ENCODE results near the gene HOXA5. TPM values are rescaled to one million over a fixed set of nuclear protein-coding genes. Genes with fewer than 3 reads are reported as not detected.
A peak's percentile ranks its signal among the peaks of the same experiment; 100 is the strongest.

The HOXA5 gene
- total RNA-seq, 1 experiment from 2014 or later: 10.6 TPM

DNA sequence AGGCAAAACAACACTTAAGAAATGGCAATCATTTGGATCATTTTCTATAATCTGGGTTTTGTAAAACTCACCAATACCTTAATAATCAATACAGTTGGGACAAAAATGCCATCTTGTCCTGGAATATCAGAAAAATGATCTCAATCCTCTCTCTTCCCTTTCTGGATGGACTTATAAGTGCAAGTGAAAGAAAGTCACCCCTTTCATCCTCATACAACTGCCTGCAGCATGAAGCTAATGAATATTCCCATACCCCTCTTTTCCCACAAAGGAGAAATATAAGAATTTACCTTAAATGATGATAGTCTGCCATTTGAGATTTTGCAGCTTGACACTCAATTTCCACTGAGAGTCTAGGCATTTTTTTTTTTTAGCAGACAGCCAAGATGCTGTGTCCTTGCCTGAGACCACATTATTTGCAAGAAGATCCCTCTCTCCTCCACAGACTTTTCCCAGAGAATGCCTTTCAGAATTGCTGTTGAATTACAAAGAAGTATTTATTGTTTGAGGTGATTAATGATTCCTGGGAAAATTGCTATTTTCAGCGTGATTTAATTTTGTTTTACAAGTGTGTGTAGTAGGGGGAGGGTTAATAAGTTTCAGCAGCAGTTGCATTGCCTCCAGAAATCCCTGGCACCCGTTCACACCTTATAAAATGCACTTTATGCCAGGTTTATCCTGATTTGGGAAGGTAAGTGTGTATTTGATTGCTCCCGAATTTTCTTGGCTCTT, 16.7 kb downstream of the HOXA5 start:
- Mint-ChIP-seq H3K36me3 (ENCODE audit: insufficient read depth, unreplicated experiment) (peaks cover 22% of the 10 kb centered on the region), H3K27ac (ENCODE audit: unreplicated experiment) (no peak overlapping the region), H3K9me3 (ENCODE audit: low read depth, unreplicated experiment) (no peaks in the 10 kb centered on the region), H3K4me1 (ENCODE audit: low read depth, unreplicated experiment) (peaks cover 40% of the 10 kb centered on the region), H3K4me3 (ENCODE audit: low read depth, unreplicated experiment) (no peak overlapping the region), H3K27me3 (ENCODE audit: unreplicated experiment) (no peaks in the 10 kb centered on the region)
- no peak for DNase-seq
- intact Hi-C loops (cut with micrococcal nuclease; ENCODE audit: unreplicated experiment): no loop called here
- BruUV-seq (replicated peaks): no TSS peak
- CTCF ChIA-PET: interaction anchor here (0.6 kb wide), 1 partner anchor 1340 kb away, joined by 3 read pairs; no protein-coding TSS in a partner anchor
- TF ChIP-seq, protein P1, sequence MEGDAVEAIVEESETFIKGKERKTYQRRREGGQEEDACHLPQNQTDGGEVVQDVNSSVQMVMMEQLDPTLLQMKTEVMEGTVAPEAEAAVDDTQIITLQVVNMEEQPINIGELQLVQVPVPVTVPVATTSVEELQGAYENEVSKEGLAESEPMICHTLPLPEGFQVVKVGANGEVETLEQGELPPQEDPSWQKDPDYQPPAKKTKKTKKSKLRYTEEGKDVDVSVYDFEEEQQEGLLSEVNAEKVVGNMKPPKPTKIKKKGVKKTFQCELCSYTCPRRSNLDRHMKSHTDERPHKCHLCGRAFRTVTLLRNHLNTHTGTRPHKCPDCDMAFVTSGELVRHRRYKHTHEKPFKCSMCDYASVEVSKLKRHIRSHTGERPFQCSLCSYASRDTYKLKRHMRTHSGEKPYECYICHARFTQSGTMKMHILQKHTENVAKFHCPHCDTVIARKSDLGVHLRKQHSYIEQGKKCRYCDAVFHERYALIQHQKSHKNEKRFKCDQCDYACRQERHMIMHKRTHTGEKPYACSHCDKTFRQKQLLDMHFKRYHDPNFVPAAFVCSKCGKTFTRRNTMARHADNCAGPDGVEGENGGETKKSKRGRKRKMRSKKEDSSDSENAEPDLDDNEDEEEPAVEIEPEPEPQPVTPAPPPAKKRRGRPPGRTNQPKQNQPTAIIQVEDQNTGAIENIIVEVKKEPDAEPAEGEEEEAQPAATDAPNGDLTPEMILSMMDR (IDR thresholded peaks at IDR 0.05; ENCODE audit: unreplicated experiment): no peak

- CTCF ChIA-PET: interaction anchor here (0.6 kb wide), 1 partner anchor 1339 kb away, joined by 3 read pairs; no protein-coding TSS in a partner anchor
- peaks cover 26% of the 10 kb centered on the region for H3K36me3 Mint-ChIP-seq (ENCODE audit: insufficient read depth, unreplicated experiment)
- H3K4me1 Mint-ChIP-seq (ENCODE audit: low read depth, unreplicated experiment): peaks cover 47% of the 10 kb centered on the region
- H3K4me3 Mint-ChIP-seq (ENCODE audit: low read depth, unreplicated experiment): no peak overlapping the region
- BruUV-seq (replicated peaks): no TSS peak
- H3K27ac Mint-ChIP-seq (ENCODE audit: unreplicated experiment): no peak overlapping the region
- no peaks in the 10 kb centered on the region for H3K9me3 Mint-ChIP-seq (ENCODE audit: low read depth, unreplicated experiment)
- intact Hi-C loops (cut with micrococcal nuclease; ENCODE audit: unreplicated experiment): no loop called here
- no peaks in the 10 kb centered on the region for H3K27me3 Mint-ChIP-seq (ENCODE audit: unreplicated experiment)
- TF ChIP-seq, protein P1 (IDR thresholded peaks at IDR 0.05; ENCODE audit: unreplicated experiment): no peak
- DNase-seq: no peak
Measured at GRCh38 chr7:27125986-27126394, 17.5 kb downstream of the HOXA5 start.

DNA sequence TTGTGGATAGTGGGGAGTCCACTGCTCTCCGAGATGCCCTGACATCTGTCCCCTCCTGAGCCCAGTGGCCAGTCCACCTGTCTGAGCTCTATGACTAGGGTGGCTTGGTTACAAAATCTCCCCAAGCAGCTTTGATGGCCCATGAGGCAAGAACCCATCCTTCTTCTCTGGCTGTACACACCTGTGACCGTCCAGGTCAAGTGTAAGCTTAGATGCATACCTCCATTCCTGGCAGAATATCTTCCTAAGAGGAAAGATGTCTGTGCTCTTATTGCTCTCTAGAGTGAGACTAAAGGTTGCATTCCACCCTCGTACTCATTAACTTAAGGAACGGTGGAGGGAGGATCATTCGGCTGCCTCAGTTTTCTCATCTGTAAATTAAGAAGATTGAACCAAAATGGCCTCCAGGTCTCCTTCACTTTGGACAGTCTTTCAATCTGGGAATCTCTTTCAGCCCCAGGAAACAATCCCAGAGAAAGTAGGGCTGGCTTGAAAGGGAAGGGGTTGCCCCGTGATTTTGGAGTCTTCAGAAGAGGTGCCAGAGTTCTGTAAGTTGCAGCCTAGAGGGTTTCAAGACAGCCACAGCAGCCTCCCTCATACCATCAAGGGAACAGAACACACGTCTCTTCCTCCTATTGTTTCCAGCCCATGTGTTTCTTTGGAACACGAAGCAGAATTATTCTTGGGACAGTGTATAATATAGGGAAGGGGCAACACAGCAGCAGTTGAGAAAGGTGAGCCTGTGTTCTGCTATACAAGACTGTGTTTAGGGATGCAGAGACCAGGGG, 18.4 kb downstream of the HOXA5 start:
- no peak overlapping the region for H3K4me3 Mint-ChIP-seq (ENCODE audit: low read depth, unreplicated experiment)
- peaks cover 28% of the 10 kb centered on the region for H3K36me3 Mint-ChIP-seq (ENCODE audit: insufficient read depth, unreplicated experiment)
- H3K9me3 Mint-ChIP-seq (ENCODE audit: low read depth, unreplicated experiment): no peaks in the 10 kb centered on the region
- no peaks in the 10 kb centered on the region for H3K27me3 Mint-ChIP-seq (ENCODE audit: unreplicated experiment)
- BruUV-seq (replicated peaks): no TSS peak
- H3K4me1 Mint-ChIP-seq (ENCODE audit: low read depth, unreplicated experiment): peaks cover 55% of the 10 kb centered on the region
- intact Hi-C loops (cut with micrococcal nuclease; ENCODE audit: unreplicated experiment): loop anchor here (5.0 kb wide), 1 partner anchor 78 kb away; no protein-coding TSS in a partner anchor
- no peak for DNase-seq
- TF ChIP-seq, protein P1 (IDR thresholded peaks at IDR 0.05; ENCODE audit: unreplicated experiment): no peak
- CTCF ChIA-PET: interaction anchor here (1.0 kb wide), 1 partner anchor 748 kb away, joined by 4 read pairs; no protein-coding TSS in a partner anchor
- H3K27ac Mint-ChIP-seq (ENCODE audit: unreplicated experiment): no peak overlapping the region

DNA sequence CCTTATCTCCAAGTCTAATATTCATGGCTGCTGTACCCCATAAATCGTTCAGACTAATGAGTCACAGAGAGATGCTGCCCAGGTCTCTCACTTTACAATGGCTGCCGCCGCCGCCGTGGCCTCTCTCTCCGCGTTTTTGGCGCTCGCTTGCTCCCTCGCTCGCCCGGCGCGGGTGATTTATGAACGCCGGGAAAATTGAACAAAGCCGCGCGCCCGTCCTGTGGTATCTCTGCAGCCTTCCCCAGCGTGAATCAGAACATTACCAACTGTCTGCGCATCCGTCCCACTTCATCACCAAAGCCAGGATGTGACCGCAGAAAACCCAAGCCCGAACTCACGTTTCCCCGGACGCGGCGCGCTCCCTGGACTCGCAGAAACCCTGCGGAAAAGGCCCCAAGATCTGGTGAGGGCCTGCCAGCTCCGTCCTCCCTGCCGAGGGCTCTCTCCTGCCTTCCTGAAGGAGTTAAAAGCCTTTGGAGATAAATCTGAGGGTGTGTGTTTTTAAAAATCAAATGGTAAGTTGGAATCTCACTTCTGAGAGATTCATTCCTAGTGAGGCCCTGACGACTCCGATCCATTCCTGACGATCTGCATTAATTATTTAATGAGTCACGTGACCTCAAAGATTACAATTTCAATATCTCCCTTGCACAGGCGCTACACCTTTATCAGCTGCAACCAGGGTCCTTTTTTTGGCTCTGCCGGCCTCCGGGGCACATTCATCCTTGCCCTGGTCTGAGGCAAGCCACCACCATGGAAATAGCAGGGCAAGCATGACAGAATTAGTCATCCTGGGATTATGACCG, 19.2 kb downstream of the HOXA5 start:
- Mint-ChIP-seq H3K9me3 (ENCODE audit: low read depth, unreplicated experiment) (no peaks in the 10 kb centered on the region), H3K27ac (ENCODE audit: unreplicated experiment) (no peak overlapping the region), H3K4me1 (ENCODE audit: low read depth, unreplicated experiment) (peaks cover 63% of the 10 kb centered on the region), H3K4me3 (ENCODE audit: low read depth, unreplicated experiment) (peak overlapping the region; percentile 83), H3K27me3 (ENCODE audit: unreplicated experiment) (no peaks in the 10 kb centered on the region), H3K36me3 (ENCODE audit: insufficient read depth, unreplicated experiment) (peaks cover 32% of the 10 kb centered on the region)
- TF ChIP-seq, protein P1 (IDR thresholded peaks at IDR 0.05; ENCODE audit: unreplicated experiment): no peak
- BruUV-seq (replicated peaks): no TSS peak
- CTCF ChIA-PET: interaction anchor here (1.0 kb wide), 1 partner anchor 747 kb away, joined by 4 read pairs; no protein-coding TSS in a partner anchor
- intact Hi-C loops (cut with micrococcal nuclease; ENCODE audit: unreplicated experiment): loop anchor here (5.0 kb wide), 1 partner anchor 77 kb away; no protein-coding TSS in a partner anchor
- no peak for DNase-seq

Measured in Calu3 (cell line).